Smooth muscle cell of bladder (primary cell): Measurements from ENCODE around the gene CLEC2D. TPM values are rescaled to one million over a fixed set of nuclear protein-coding genes. Genes with fewer than 3 reads are reported as not detected.

Experiments
- total RNA-seq: library from RNA; depleted of rRNA; stranded (reverse); fragments of >200 nt; gene quantifications from 2 replicates; pipeline ENCODE4 v1.2.3, GENCODE V29; 2014

The CLEC2D gene
- total RNA-seq: 1.4 and 1.8 TPM in 2 replicates

DNA sequence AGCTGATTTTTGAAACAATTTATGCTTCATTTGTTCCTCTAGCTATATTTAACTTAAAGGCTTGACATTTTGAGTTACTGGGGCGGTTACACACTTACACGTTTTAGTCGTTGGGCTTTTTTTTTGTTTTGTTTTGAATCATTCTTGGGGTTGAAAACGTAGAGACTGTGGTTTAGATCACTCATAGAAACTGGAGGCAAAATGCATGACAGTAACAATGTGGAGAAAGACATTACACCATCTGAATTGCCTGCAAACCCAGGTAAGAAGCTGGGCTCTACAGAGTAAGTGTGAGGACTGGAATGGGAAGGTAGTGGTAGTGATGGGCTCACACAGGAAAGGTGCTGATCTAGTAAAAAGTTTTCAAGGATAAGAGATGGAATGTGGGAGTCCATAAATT, at the start of gene CLEC2D:
CLEC2D (plus strand) TSS at position 180 of the 400 bp plus-strand sequence; CDS start at position 202, 22 bp downstream.

GRCh38 chr12:9732921-9733461, 63.5 kb downstream of the CLEC2D start, which contains the start of gene CLECL1:
CLECL1 (minus strand) TSS chr12:9733097.

Other genes with a start within 250 kb of the CLEC2D start
- under 0.01 TPM in 1 of 2 replicates, not detected in the other for gene KLRB1, start 61.8 kb upstream of the CLEC2D start, total RNA-seq
- not detected in 2 replicates for gene CLECL1, start 63.4 kb downstream of the CLEC2D start, total RNA-seq
- gene CD69, start 91.2 kb downstream of the CLEC2D start, total RNA-seq: 0.14 TPM in 1 of 2 replicates, not detected in the other
- gene KLRF1, start 157.8 kb downstream of the CLEC2D start, total RNA-seq: 0.18 and 0.43 TPM in 2 replicates
- 22.3 and 25.7 TPM in 2 replicates for gene CLEC2B, start 199.6 kb downstream of the CLEC2D start, total RNA-seq
- not detected in 2 replicates for gene KLRF2, start 211.8 kb downstream of the CLEC2D start, total RNA-seq